ENCODE results near the gene ZNF148.

The ZNF148 gene

DNA sequence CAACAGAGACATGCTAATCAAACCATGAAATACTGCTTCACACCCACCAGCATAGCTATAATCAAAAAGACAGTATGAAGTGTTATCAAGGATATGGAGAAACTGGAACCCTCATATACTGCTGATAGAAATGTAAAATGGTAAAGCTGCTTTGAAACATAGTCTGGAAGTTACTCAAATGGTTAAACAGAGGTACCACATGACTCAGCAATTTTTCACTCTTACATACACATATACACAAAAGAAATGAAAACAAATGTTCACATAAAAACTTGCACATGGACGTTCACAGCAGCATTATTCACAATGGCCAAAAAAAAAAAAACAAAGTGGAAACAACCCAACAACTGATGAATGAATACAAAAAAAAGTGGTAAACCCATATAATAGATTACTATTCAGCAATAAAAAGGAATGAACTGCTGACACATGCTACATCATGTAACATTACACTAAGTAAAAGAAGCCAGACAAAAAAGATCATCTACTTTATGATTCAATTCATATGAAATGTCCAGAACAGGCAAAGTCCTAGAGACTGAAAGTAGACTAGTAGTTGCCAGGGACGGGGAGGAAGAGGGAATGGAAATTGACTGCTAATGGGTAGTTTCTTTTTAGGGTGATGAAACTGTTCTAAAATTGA is 23.2 kb downstream of the ZNF148 start:
- Histone ChIP-seq H2AFZ (ENCODE audit: low read length) (no peak overlapping the region), H3K79me2 (ENCODE audit: low read length) (peaks cover 99% of the 10 kb centered on the region), H3K9me3 (replicated peaks; ENCODE audit: insufficient read depth, low read length) (no peaks in the 10 kb centered on the region), H3F3A (ENCODE audit: insufficient read depth, low read length) (no peaks in the 10 kb centered on the region), H3K36me3 (replicated peaks; ENCODE audit: insufficient read depth, low read length) (no peaks in the 10 kb centered on the region), H4K20me1 (ENCODE audit: insufficient read depth, low read length) (peaks cover 9% of the 10 kb centered on the region; the same call in 1 of the 2 replicates), H3K27me3 (replicated peaks; ENCODE audit: insufficient read depth, low read length) (no peaks in the 10 kb centered on the region), H3K4me1 (ENCODE audit: low read length) (no peaks in the 10 kb centered on the region), H3K4me3 (ENCODE audit: low read length) (no peak overlapping the region), H3K9ac (ENCODE audit: low read length) (no peak overlapping the region), H3K4me2 (ENCODE audit: low read depth, low read length) (no peak overlapping the region), H3K27ac (ENCODE audit: low read length) (no peak overlapping the region), H3K9me2 (replicated peaks; ENCODE audit: insufficient read depth, low read length) (no peaks in the 10 kb centered on the region)
- DNase-seq = no peak
- no peak for TF ChIP-seq EZH2 (optimal IDR thresholded peaks at IDR 0.05; ENCODE audit: low read depth, low read length)

- peaks cover 9% of the 10 kb centered on the region; the same call in 1 of the 2 replicates for H4K20me1 ChIP-seq (ENCODE audit: insufficient read depth, low read length)
- H3K9ac ChIP-seq (ENCODE audit: low read length) = no peak overlapping the region
- H3K4me2 ChIP-seq (ENCODE audit: low read depth, low read length) = no peak overlapping the region
Observed at GRCh38 chr3:125351152-125351551, 24.0 kb downstream of the ZNF148 start.

DNA sequence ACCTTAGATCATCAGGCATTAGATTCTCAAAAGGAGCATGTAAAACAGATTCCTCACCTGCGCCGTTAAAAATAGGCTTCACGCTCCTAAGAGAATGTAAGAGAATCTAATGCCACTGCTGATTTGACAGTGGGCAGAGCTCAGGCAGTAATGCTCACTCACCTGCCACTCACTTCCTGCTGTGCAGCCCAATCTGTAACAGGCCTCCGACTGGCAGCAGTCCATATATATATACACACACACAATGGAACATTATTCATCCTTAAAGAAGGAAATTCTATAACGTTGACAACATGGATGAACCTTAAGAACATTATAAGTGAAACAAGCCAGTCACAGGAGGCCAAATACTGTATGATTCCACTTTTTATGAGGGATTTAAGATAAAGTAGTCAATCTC is 24.5 kb downstream of the ZNF148 start:
- no peak overlapping the region for H2AFZ ChIP-seq (ENCODE audit: low read length)
- H3K36me3 ChIP-seq (replicated peaks; ENCODE audit: insufficient read depth, low read length) = no peaks in the 10 kb centered on the region
- H3K27me3 ChIP-seq (replicated peaks; ENCODE audit: insufficient read depth, low read length) = no peaks in the 10 kb centered on the region
- no peaks in the 10 kb centered on the region for H3K9me2 ChIP-seq (replicated peaks; ENCODE audit: insufficient read depth, low read length)
- H3K79me2 ChIP-seq (ENCODE audit: low read length) = peaks cover 99% of the 10 kb centered on the region
- no peak overlapping the region for H3K4me2 ChIP-seq (ENCODE audit: low read depth, low read length)
- no peak overlapping the region for H3K9ac ChIP-seq (ENCODE audit: low read length)
- no peaks in the 10 kb centered on the region for H3K9me3 ChIP-seq (replicated peaks; ENCODE audit: insufficient read depth, low read length)
- TF ChIP-seq, protein P1, sequence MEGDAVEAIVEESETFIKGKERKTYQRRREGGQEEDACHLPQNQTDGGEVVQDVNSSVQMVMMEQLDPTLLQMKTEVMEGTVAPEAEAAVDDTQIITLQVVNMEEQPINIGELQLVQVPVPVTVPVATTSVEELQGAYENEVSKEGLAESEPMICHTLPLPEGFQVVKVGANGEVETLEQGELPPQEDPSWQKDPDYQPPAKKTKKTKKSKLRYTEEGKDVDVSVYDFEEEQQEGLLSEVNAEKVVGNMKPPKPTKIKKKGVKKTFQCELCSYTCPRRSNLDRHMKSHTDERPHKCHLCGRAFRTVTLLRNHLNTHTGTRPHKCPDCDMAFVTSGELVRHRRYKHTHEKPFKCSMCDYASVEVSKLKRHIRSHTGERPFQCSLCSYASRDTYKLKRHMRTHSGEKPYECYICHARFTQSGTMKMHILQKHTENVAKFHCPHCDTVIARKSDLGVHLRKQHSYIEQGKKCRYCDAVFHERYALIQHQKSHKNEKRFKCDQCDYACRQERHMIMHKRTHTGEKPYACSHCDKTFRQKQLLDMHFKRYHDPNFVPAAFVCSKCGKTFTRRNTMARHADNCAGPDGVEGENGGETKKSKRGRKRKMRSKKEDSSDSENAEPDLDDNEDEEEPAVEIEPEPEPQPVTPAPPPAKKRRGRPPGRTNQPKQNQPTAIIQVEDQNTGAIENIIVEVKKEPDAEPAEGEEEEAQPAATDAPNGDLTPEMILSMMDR (IDR thresholded peaks at IDR 0.05; ENCODE audit: low read length) = no peak
- no peak for TF ChIP-seq EZH2phosphoT487 (IDR thresholded peaks at IDR 0.05; ENCODE audit: low read length)
- no peak for TF ChIP-seq EZH2 (optimal IDR thresholded peaks at IDR 0.05; ENCODE audit: low read depth, low read length)
- H3K27ac ChIP-seq (ENCODE audit: low read length) = no peak overlapping the region
- DNase-seq = no peak
- H3F3A ChIP-seq (ENCODE audit: insufficient read depth, low read length) = no peaks in the 10 kb centered on the region
- H4K20me1 ChIP-seq (ENCODE audit: insufficient read depth, low read length) = peaks cover 9% of the 10 kb centered on the region; the same call in 1 of the 2 replicates
- H3K4me3 ChIP-seq (ENCODE audit: low read length) = no peak overlapping the region
- H3K4me1 ChIP-seq (ENCODE audit: low read length) = no peaks in the 10 kb centered on the region

More at GRCh38 chr3:125351152-125351551, 24.0 kb downstream of the ZNF148 start:
- Histone ChIP-seq H3K27me3 (replicated peaks; ENCODE audit: insufficient read depth, low read length) (no peaks in the 10 kb centered on the region), H3K36me3 (replicated peaks; ENCODE audit: insufficient read depth, low read length) (no peaks in the 10 kb centered on the region), H2AFZ (ENCODE audit: low read length) (no peak overlapping the region), H3K4me3 (ENCODE audit: low read length) (no peak overlapping the region), H3K9me3 (replicated peaks; ENCODE audit: insufficient read depth, low read length) (no peaks in the 10 kb centered on the region), H3K4me1 (ENCODE audit: low read length) (no peaks in the 10 kb centered on the region), H3F3A (ENCODE audit: insufficient read depth, low read length) (no peaks in the 10 kb centered on the region), H3K9me2 (replicated peaks; ENCODE audit: insufficient read depth, low read length) (no peaks in the 10 kb centered on the region), H3K27ac (ENCODE audit: low read length) (no peak overlapping the region), H3K79me2 (ENCODE audit: low read length) (peaks cover 99% of the 10 kb centered on the region)
- TF ChIP-seq EZH2phosphoT487 (IDR thresholded peaks at IDR 0.05; ENCODE audit: low read length) (no peak), EZH2 (optimal IDR thresholded peaks at IDR 0.05; ENCODE audit: low read depth, low read length) (no peak)
- TF ChIP-seq, protein P1 (IDR thresholded peaks at IDR 0.05; ENCODE audit: low read length) = no peak
- DNase-seq = no peak

GRCh38 chr3:125349556-125350165 is 25.5 kb downstream of the ZNF148 start:
- Histone ChIP-seq H3K79me2 (ENCODE audit: low read length) (peaks cover 99% of the 10 kb centered on the region), H3K36me3 (replicated peaks; ENCODE audit: insufficient read depth, low read length) (no peaks in the 10 kb centered on the region), H2AFZ (ENCODE audit: low read length) (no peak overlapping the region), H3F3A (ENCODE audit: insufficient read depth, low read length) (no peaks in the 10 kb centered on the region), H3K9ac (ENCODE audit: low read length) (no peak overlapping the region), H3K9me2 (replicated peaks; ENCODE audit: insufficient read depth, low read length) (no peaks in the 10 kb centered on the region), H3K4me1 (ENCODE audit: low read length) (no peaks in the 10 kb centered on the region), H3K27me3 (replicated peaks; ENCODE audit: insufficient read depth, low read length) (no peaks in the 10 kb centered on the region), H4K20me1 (ENCODE audit: insufficient read depth, low read length) (peaks cover 9% of the 10 kb centered on the region), H3K4me2 (ENCODE audit: low read depth, low read length) (no peak overlapping the region), H3K9me3 (replicated peaks; ENCODE audit: insufficient read depth, low read length) (no peaks in the 10 kb centered on the region), H3K4me3 (ENCODE audit: low read length) (no peak overlapping the region), H3K27ac (ENCODE audit: low read length) (no peak overlapping the region)
- no peak for DNase-seq
- TF ChIP-seq EZH2phosphoT487 (IDR thresholded peaks at IDR 0.05; ENCODE audit: low read length) (no peak), EZH2 (optimal IDR thresholded peaks at IDR 0.05; ENCODE audit: low read depth, low read length) (no peak)
- TF ChIP-seq, protein P1 (IDR thresholded peaks at IDR 0.05; ENCODE audit: low read length) = no peak
